MM.1S (cell line): ENCODE measurements around the gene RNF126.

ENCODE experiments used
- DNase-seq: peaks from one replicate; pipeline ENCODE4 v3.0.0-alpha.2; 2015
- H2AFZ ChIP-seq: fragments of 300-600 bp; sonication (generic); 2 replicates; pipeline ENCODE4 v1.6.0; 2016; ENCODE audit warnings: antibody characterized with exemption, low read length
- H3F3A ChIP-seq: fragments of 300-600 bp; sonication (generic); 2 replicates; pipeline ENCODE4 v1.6.1; 2016; ENCODE audit warnings: mild to moderate bottlenecking, antibody characterized with exemption, low read length, moderate library complexity, mixed read lengths; ENCODE audit not compliant: insufficient read depth
- H3K27ac ChIP-seq: fragments of 300-600 bp; sonication (generic); 2 replicates; pipeline ENCODE4 v1.5.1; 2016; ENCODE audit warnings: mild to moderate bottlenecking, low read length
- H3K27me3 ChIP-seq: fragments of 300-600 bp; sonication (generic); replicated peaks from 2 replicates; pipeline ENCODE4 v1.6.0; 2016; ENCODE audit warnings: low read length; ENCODE audit not compliant: insufficient read depth
- H3K36me3 ChIP-seq: fragments of 300-600 bp; sonication (generic); replicated peaks from 2 replicates; pipeline ENCODE4 v1.6.1; 2016; ENCODE audit warnings: mild to moderate bottlenecking, low read length, mixed read lengths; ENCODE audit not compliant: insufficient read depth
- H3K4me1 ChIP-seq: fragments of 300-600 bp; sonication (generic); 2 replicates; pipeline ENCODE4 v1.6.1; 2016; ENCODE audit warnings: low read length, mixed read lengths
- H3K4me2 ChIP-seq: fragments of 300-600 bp; sonication (generic); 2 replicates; pipeline ENCODE4 v1.6.0; 2016; ENCODE audit warnings: low read depth, low read length
- H3K4me3 ChIP-seq: fragments of 300-600 bp; sonication (generic); 2 replicates; pipeline ENCODE4 v1.5.1; 2016; ENCODE audit warnings: low read length, mixed read lengths
- H3K79me2 ChIP-seq: fragments of 300-600 bp; sonication (generic); 2 replicates; pipeline ENCODE4 v1.6.1; 2016; ENCODE audit warnings: mixed run types, low read length, mixed read lengths
- H3K9ac ChIP-seq: fragments of 300-600 bp; sonication (generic); 2 replicates; pipeline ENCODE4 v1.6.1; 2016; ENCODE audit warnings: low read length, mixed read lengths
- H3K9me2 ChIP-seq: fragments of 300-600 bp; sonication (generic); replicated peaks from 2 replicates; pipeline ENCODE4 v1.6.1; 2016; ENCODE audit warnings: mild to moderate bottlenecking, low read length, mixed read lengths; ENCODE audit not compliant: insufficient read depth
- H3K9me3 ChIP-seq: fragments of 300-600 bp; sonication (generic); replicated peaks from 2 replicates; pipeline ENCODE4 v1.6.1; 2016; ENCODE audit warnings: mild to moderate bottlenecking, low read length, mixed read lengths; ENCODE audit not compliant: insufficient read depth
- H4K20me1 ChIP-seq: fragments of 300-600 bp; sonication (generic); 2 replicates; pipeline ENCODE4 v1.6.1; 2016; ENCODE audit warnings: mild to moderate bottlenecking, low read length, moderate library complexity, mixed read lengths; ENCODE audit not compliant: insufficient read depth
- CTCF ChIP-seq: fragments of 300-600 bp; sonication (generic); IDR thresholded peaks from 2 replicates; pipeline ENCODE4 v1.5.1; 2016; ENCODE audit warnings: antibody characterized with exemption, low read length, mixed read lengths
- EZH2 ChIP-seq: fragments of 300-600 bp; sonication (generic); optimal IDR thresholded peaks from 2 replicates; pipeline ENCODE3; 2017; ENCODE audit warnings: low read depth, mild to moderate bottlenecking, antibody characterized with exemption, low read length, mixed read lengths
- EZH2phosphoT487 ChIP-seq: fragments of 300-600 bp; sonication (generic); IDR thresholded peaks from 2 replicates; pipeline ENCODE4 v1.6.1; 2018; ENCODE audit warnings: antibody characterized with exemption, low read length

The RNF126 gene

GRCh38 chr19:640606-641189 is 22.3 kb downstream of the RNF126 start:
- H2AFZ ChIP-seq, result no peak overlapping the region
- no peak overlapping the region for H3K27ac ChIP-seq
- no peaks in the 10 kb centered on the region for H3K9me3 ChIP-seq
- H3K79me2 ChIP-seq, result no peaks in the 10 kb centered on the region
- H3K9me2 ChIP-seq, result no peaks in the 10 kb centered on the region
- H3K4me1 ChIP-seq, result peaks cover 5% of the 10 kb centered on the region; the same call in 1 of the 2 replicates
- no peaks in the 10 kb centered on the region for H4K20me1 ChIP-seq
- no peak for TF ChIP-seq EZH2
- no peak for TF ChIP-seq EZH2phosphoT487
- no peak for TF ChIP-seq CTCF
- H3K36me3 ChIP-seq, result no peaks in the 10 kb centered on the region
- peaks cover 6% of the 10 kb centered on the region; the same call in 1 of the 2 replicates for H3K27me3 ChIP-seq
- H3K9ac ChIP-seq, result no peak overlapping the region
- DNase-seq, result no peak
- peak overlapping the region; percentile 89; the same call in 1 of the 2 replicates for H3K4me2 ChIP-seq
- H3K4me3 ChIP-seq, result no peak overlapping the region
- H3F3A ChIP-seq, result no peaks in the 10 kb centered on the region

DNA sequence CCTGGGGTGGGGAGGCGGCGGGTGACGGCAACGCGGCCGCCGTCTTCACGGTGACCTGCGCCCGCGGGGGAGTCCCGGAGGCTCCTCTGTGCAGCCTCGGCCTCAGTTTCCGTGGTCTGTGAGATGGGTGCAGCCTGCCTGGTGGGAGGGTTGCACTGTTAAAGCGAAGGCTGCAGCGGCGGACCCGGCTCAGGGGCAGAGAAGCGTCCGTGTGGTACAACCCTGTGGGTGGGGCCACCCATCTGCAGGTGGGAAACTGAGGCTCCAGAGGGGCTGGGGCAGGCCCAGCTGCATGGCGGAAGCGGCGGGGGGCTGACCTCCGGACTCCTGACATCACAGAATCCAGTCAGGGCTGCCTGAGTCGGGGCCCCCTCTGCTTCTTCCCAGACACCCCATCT is 22.9 kb downstream of the RNF126 start:
- peaks cover 5% of the 10 kb centered on the region; the same call in 1 of the 2 replicates for H3K4me1 ChIP-seq
- peaks cover 6% of the 10 kb centered on the region; the same call in 1 of the 2 replicates for H3K27me3 ChIP-seq
- no peak for DNase-seq
- peak overlapping the region; percentile 89 for H3K4me2 ChIP-seq
- H3K36me3 ChIP-seq, result no peaks in the 10 kb centered on the region
- no peaks in the 10 kb centered on the region for H3K9me3 ChIP-seq
- H4K20me1 ChIP-seq, result no peaks in the 10 kb centered on the region
- TF ChIP-seq EZH2 (no peak), EZH2phosphoT487 (no peak), CTCF (no peak)
- H3K27ac ChIP-seq, result no peak overlapping the region
- H3K79me2 ChIP-seq, result no peaks in the 10 kb centered on the region
- peak overlapping the region; percentile 58 for H3K4me3 ChIP-seq
- no peaks in the 10 kb centered on the region for H3K9me2 ChIP-seq
- H3K9ac ChIP-seq, result peak overlapping the region; percentile 6; the same call in 1 of the 2 replicates
- H3F3A ChIP-seq, result no peaks in the 10 kb centered on the region
- 0 out of 2 replicates have a peak overlapping the region, but pooled peaks have one; percentile 40 for H2AFZ ChIP-seq

DNA sequence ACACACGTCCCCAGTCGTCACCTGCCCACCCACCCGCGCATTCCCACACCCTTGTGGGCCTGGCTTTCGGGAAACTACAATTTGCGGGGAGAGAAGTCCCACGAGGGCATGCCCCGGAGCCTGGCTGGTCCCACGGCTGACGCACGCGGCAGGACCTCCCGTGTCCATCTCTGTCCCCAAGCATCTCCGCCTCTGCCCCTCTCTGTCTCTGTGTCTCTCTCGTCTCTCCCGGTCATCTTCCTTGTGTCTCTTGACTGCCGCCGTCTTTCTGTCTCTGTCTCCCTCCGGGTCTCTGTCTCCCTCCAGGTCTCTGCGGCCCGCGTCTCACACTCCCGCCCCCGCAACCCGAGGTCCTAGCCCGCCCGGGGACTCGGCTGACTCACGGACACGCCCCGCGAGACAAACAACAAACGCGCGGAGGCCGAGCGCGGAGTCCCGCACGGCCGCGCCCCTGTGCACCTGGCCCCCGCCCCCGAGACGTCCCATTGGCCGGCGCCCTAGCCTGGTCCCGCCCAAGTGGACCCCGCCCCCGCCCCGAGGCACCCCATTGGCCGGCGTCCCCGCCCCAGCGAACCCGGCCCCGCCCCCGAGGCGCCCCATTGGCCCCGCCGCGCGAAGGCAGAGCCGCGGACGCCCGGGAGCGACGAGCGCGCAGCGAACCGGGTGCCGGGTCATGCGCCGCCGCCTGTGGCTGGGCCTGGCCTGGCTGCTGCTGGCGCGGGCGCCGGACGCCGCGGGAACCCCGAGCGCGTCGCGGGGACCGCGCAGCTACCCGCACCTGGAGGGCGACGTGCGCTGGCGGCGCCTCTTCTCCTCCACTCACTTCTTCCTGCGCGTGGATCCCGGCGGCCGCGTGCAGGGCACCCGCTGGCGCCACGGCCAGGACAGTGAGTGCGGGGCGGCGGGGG is 23.5 kb downstream of the RNF126 start, which contains the start of gene FGF22:
Gene FGF22 (plus strand): TSS at position 627 of the 908 bp plus-strand sequence. CDS start 47 bp downstream, at position 674.
- H3K36me3 ChIP-seq, result no peaks in the 10 kb centered on the region
- no peaks in the 10 kb centered on the region for H4K20me1 ChIP-seq
- peak; percentile 95 for DNase-seq
- H3K79me2 ChIP-seq, result peaks cover 3% of the 10 kb centered on the region; the same call in 1 of the 2 replicates
- peak within 1 kb of the TSS; percentile 33; the same call in 1 of the 2 replicates for H3K9ac ChIP-seq
- H3K4me3 ChIP-seq, result peak within 1 kb of the TSS; percentile 69
- no peaks in the 10 kb centered on the region for H3K9me2 ChIP-seq
- no peak within 1 kb of the TSS for H3K27ac ChIP-seq
- H2AFZ ChIP-seq, result peak within 1 kb of the TSS; percentile 90
- peaks cover 5% of the 10 kb centered on the region; the same call in 1 of the 2 replicates for H3K4me1 ChIP-seq
- peaks cover 6% of the 10 kb centered on the region; the same call in 1 of the 2 replicates for H3K27me3 ChIP-seq
- no peak for TF ChIP-seq EZH2phosphoT487
- no peak for TF ChIP-seq EZH2
- TF ChIP-seq CTCF, result no peak
- peak within 1 kb of the TSS; percentile 97 for H3K4me2 ChIP-seq
- no peaks in the 10 kb centered on the region for H3F3A ChIP-seq
- no peaks in the 10 kb centered on the region for H3K9me3 ChIP-seq
